Right hindlimb (tissue), 1 donor: Measurements from ENCODE around the gene TUT1.
"Not testable (repeated sequence)": the region's sequence is repeated elsewhere in the genome, so short reads cannot be mapped to it uniquely, and the experiment has no call there.

Experiments
- DNase-seq: peaks from one replicate; pipeline ENCODE4 v3.0.0-alpha.2; 2018

The TUT1 gene

GRCh38 chr11:62575156-62575555 is 16.2 kb downstream of the TUT1 start:
- DNase-seq = peak; percentile 38

GRCh38 chr11:62574363-62575071 is 16.8 kb downstream of the TUT1 start:
- DNase-seq = peak; percentile 66

- DNase-seq = peak; percentile 100
These were observed 17.5 kb downstream of the TUT1 start, which contains the start of gene EEF1G for GRCh38 chr11:62573592-62574362. Gene EEF1G (minus strand): TSS chr11:62573891. CDS start chr11:62573842, 49 bp downstream.

- no peak for DNase-seq
These were observed 18.2 kb downstream of the TUT1 start for GRCh38 chr11:62573006-62573591.

- DNase-seq = no peak
These were observed 18.9 kb downstream of the TUT1 start for GRCh38 chr11:62572431-62572830.

GRCh38 chr11:62571493-62571892 is 19.8 kb downstream of the TUT1 start:
- not testable (repeated sequence) for DNase-seq

GRCh38 chr11:62570903-62571302 is 20.4 kb downstream of the TUT1 start:
- not testable (repeated sequence) for DNase-seq

GRCh38 chr11:62569611-62570010 is 21.7 kb downstream of the TUT1 start:
- no peak for DNase-seq

- DNase-seq = no peak
These were observed 24.2 kb downstream of the TUT1 start for GRCh38 chr11:62567018-62567633.

GRCh38 chr11:62566247-62566646 is 25.1 kb downstream of the TUT1 start:
- no peak for DNase-seq

- DNase-seq = no peak
These were observed 26.1 kb downstream of the TUT1 start for GRCh38 chr11:62565100-62565802.

- not testable (repeated sequence) for DNase-seq
These were observed 29.6 kb downstream of the TUT1 start for GRCh38 chr11:62561677-62562230.

GRCh38 chr11:62560566-62561103 is 30.7 kb downstream of the TUT1 start:
- DNase-seq = peak; percentile 86

- not testable (repeated sequence) for DNase-seq
These were observed 31.7 kb downstream of the TUT1 start for GRCh38 chr11:62559626-62560025.

GRCh38 chr11:62559204-62559603 is 32.1 kb downstream of the TUT1 start:
- no peak for DNase-seq

GRCh38 chr11:62558669-62559068 is 32.7 kb downstream of the TUT1 start:
- no peak for DNase-seq

- no peak for DNase-seq
These were observed 34.3 kb downstream of the TUT1 start for GRCh38 chr11:62556875-62557631.

GRCh38 chr11:62556108-62556874 is 35.0 kb downstream of the TUT1 start:
- peak; percentile 90 for DNase-seq

- peak; percentile 72 for DNase-seq
These were observed 35.7 kb downstream of the TUT1 start for GRCh38 chr11:62555464-62556107.
